Metanephros (tissue), 1 donor: ENCODE measurements around the gene KRT5. TPM values are rescaled to one million over a fixed set of nuclear protein-coding genes. Genes with fewer than 3 reads are reported as not detected.

Source experiments
- total RNA-seq: library from RNA; depleted of rRNA; stranded (reverse); fragments of >200 nt; gene quantifications from one replicate; pipeline ENCODE4 v1.2.3, GENCODE V29; 2014

The KRT5 gene
- total RNA-seq, result 2.6 TPM

DNA sequence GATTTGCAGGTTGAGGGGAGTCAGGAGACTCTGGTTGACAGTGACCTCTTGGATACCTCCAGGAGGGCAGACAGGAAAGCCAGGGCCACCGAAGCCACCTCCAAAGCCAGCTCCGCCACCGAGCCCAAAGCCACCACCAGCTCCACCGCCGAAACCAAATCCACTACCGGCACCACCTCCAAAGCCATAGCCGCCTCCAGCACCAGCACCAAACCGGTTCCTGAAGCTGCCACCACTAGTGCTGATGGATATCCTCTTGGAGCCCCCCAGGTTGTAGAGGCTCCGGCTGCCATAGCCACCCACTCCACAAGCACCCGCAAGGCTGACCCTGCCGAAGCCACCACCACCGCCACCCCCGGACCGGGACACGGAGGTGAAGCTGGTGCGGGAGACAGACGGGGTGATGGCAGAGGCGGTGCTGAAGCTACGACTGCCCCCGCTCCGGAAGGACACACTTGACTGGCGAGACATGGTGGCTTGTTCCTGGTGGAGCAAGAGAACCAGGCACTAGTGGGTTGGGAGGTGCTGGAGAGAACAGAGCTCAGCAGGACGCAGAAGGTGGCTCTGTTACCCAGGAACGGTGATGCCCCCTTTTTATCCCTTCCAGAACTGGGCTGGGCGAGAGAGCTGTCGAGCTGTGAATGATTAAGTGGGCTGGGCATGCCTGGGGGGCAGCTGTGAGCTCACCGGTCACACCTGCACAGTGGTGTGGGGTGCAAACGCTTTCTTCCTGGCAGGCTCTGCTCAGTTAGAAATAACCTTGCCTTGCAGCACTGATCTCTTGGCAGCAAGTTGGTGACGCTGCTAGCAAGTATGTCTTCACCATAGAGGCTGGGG, at the start of gene KRT5:
Gene KRT5 (minus strand): TSS at position 569 of the 837 bp plus-strand sequence. CDS start 98 bp downstream, at position 471.

DNA sequence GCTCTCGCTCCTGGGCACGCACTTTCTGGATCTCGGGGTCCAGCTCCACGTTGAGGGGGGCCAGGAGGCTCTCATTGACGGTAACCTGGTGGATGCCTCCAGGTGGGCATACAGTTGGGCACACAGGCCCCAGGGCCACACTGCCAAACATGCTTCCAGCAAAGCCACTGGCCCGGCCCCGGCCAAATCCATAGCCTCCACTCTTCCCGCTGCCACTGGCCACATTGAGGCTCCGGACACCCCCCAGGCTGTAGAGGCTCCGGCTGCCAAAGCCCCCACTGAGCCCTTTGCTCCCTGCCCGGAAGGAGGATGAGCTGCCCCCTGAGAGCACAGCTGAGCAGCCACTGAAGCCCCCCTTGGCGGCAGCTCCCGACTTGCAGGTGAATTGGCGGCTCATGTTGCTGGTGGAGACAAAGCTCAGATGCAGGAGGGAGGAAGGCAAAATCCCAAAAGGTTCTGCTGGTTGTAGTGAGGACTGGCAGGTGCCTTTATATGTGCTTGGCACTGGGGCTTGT, 32.5 kb upstream of the KRT5 start, which contains the start of gene KRT71:
Gene KRT71 (minus strand): TSS at position 465 of the 515 bp plus-strand sequence. CDS start 68 bp downstream, at position 397.

DNA sequence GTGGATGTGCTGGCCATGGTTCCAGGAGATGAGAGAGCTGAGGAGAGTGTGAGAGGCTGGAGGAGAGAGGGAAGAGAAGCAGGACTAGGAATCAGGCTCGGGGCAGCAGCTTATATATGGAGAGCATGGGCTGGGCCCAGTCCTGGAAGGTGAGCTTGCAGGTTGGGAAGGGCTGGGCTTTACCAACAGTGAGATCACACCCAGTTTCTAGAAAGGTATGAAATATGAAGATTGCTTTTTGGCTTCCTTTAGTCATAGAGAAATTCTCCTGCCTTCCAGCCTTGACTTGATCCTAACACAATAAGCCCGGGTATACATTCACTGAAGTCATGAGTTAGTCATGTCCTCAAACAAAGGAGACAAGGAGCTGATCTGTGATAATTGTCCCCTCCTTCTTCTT, 27.0 kb downstream of the KRT5 start, which contains the start of gene KRT6A:
Gene KRT6A (minus strand): TSS at position 86 of the 400 bp plus-strand sequence. CDS start 69 bp downstream, at position 17.

DNA sequence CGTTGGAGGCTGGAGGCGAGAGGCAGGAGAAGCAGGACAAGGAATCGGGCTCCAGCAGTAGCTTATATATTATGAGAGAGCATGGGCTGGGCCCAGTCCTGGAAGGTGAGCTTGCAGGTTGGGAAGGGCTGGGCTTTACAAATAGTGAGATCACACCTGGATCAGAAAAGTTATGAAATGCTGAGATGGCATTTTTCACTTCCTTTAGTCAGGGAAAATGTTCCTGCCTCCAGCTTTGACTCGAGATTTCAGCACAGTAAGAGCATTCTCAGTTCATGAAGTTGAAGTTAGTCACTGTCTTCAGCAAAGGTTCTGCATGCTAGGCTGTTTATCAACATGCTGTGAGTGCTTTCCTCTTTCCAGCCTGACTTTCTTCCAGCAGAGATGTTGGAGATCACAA, 46.4 kb downstream of the KRT5 start, which contains the start of gene KRT6C:
Gene KRT6C (minus strand): TSS at position 38 of the 400 bp plus-strand sequence. CDS start 68 bp downstream, outside the sequence.

Other genes starting within 250 kb of the KRT5 start
- not detected for gene KRT86, start 245.7 kb downstream of the KRT5 start, total RNA-seq
- gene KRT81, start 228.9 kb downstream of the KRT5 start, total RNA-seq, result not detected
- gene KRT83, start 199.0 kb downstream of the KRT5 start, total RNA-seq, result not detected
- gene KRT85, start 152.9 kb downstream of the KRT5 start, total RNA-seq, result not detected
- gene KRT84, start 134.7 kb downstream of the KRT5 start, total RNA-seq, result not detected
- gene KRT82, start 114.1 kb downstream of the KRT5 start, total RNA-seq, result not detected
- not detected for gene KRT75, start 86.0 kb downstream of the KRT5 start, total RNA-seq
- gene KRT6B, start 68.2 kb downstream of the KRT5 start, total RNA-seq, result not detected
- not detected for gene KRT6C, start 46.6 kb downstream of the KRT5 start, total RNA-seq
- gene KRT6A, start 27.1 kb downstream of the KRT5 start, total RNA-seq, result not detected
- 0.29 TPM for gene KRT71, start 32.8 kb upstream of the KRT5 start, total RNA-seq
- not detected for gene KRT74, start 53.4 kb upstream of the KRT5 start, total RNA-seq
- gene KRT72, start 81.1 kb upstream of the KRT5 start, total RNA-seq, result not detected
- not detected for gene KRT73, start 98.2 kb upstream of the KRT5 start, total RNA-seq
- gene KRT2, start 131.8 kb upstream of the KRT5 start, total RNA-seq, result not detected
- gene KRT1, start 160.0 kb upstream of the KRT5 start, total RNA-seq, result 2.2 TPM
- gene KRT77, start 183.1 kb upstream of the KRT5 start, total RNA-seq, result not detected